ENCODE results near the gene LHX3.

LHX3 gene

DNA sequence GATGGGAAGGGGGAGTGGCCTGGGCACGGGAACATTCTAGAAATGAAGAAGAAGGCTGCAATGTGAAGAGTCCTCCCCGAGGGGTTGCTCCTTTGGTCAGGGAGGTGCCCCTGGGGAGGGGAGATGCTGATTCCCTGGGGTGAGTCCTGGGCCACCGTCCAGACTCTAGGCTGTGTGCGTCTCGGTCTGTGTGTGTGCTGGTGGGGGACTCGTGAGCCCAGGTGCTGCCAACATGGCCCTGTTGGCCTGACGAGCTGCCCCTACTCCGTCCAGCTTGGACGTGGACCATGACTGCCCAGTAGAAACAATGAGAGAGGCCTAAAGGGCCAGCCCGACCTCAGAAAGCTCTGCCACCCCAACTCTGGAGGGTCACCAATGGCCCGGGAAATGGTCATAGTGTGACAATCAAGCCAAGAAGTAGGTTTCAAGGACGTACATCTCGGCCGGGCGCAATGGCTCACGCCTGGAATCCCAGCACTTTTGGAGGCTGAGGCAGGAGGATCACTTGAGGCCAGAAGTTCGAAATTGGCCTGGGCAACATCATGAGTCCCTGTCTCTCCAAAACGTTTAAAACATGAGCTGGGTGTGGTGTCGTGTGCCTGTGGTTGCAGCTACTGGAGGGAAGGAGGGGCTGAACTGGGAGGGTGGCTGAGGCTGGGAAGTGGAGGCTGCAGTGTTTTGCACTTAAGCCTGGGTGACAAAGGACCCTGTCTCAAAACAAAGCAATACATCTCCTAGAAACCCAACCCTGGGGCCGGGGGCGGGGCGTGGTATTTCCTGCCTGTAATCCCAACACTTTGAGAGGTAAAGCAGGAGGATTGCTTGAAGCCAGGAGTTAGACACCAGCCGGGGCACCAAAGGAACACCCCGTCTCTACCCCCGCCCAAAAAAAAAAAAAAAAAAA, 17.0 kb downstream of the LHX3 start:
- no peaks in the 10 kb centered on the region for H3K79me2 ChIP-seq (ENCODE audit: low read length)
- H3K4me3 ChIP-seq (ENCODE audit: low read length), result no peak overlapping the region
- H3K9me2 ChIP-seq (replicated peaks; ENCODE audit: insufficient read depth, low read length), result no peaks in the 10 kb centered on the region
- H4K20me1 ChIP-seq (ENCODE audit: insufficient read depth, low read length), result no peaks in the 10 kb centered on the region; the same call in 1 of the 2 replicates
- H3K4me2 ChIP-seq (ENCODE audit: low read depth, low read length), result no peak overlapping the region
- no peaks in the 10 kb centered on the region for H3K4me1 ChIP-seq (ENCODE audit: low read length)
- no peaks in the 10 kb centered on the region for H3F3A ChIP-seq (ENCODE audit: insufficient read depth, low read length)
- TF ChIP-seq EZH2phosphoT487 (IDR thresholded peaks at IDR 0.05; ENCODE audit: low read length), result no peak
- TF ChIP-seq EZH2 (optimal IDR thresholded peaks at IDR 0.05; ENCODE audit: low read depth, low read length), result no peak
- TF ChIP-seq, protein P1, sequence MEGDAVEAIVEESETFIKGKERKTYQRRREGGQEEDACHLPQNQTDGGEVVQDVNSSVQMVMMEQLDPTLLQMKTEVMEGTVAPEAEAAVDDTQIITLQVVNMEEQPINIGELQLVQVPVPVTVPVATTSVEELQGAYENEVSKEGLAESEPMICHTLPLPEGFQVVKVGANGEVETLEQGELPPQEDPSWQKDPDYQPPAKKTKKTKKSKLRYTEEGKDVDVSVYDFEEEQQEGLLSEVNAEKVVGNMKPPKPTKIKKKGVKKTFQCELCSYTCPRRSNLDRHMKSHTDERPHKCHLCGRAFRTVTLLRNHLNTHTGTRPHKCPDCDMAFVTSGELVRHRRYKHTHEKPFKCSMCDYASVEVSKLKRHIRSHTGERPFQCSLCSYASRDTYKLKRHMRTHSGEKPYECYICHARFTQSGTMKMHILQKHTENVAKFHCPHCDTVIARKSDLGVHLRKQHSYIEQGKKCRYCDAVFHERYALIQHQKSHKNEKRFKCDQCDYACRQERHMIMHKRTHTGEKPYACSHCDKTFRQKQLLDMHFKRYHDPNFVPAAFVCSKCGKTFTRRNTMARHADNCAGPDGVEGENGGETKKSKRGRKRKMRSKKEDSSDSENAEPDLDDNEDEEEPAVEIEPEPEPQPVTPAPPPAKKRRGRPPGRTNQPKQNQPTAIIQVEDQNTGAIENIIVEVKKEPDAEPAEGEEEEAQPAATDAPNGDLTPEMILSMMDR (IDR thresholded peaks at IDR 0.05; ENCODE audit: low read length), result no peak
- no peak overlapping the region for H3K27ac ChIP-seq (ENCODE audit: low read length)
- H3K36me3 ChIP-seq (replicated peaks; ENCODE audit: insufficient read depth, low read length), result no peaks in the 10 kb centered on the region
- H3K9ac ChIP-seq (ENCODE audit: low read length), result no peak overlapping the region
- no peak for DNase-seq
- H3K9me3 ChIP-seq (replicated peaks; ENCODE audit: insufficient read depth, low read length), result no peaks in the 10 kb centered on the region
- no peak overlapping the region for H2AFZ ChIP-seq (ENCODE audit: low read length)
- H3K27me3 ChIP-seq (replicated peaks; ENCODE audit: insufficient read depth, low read length), result peaks cover 95% of the 10 kb centered on the region

DNA sequence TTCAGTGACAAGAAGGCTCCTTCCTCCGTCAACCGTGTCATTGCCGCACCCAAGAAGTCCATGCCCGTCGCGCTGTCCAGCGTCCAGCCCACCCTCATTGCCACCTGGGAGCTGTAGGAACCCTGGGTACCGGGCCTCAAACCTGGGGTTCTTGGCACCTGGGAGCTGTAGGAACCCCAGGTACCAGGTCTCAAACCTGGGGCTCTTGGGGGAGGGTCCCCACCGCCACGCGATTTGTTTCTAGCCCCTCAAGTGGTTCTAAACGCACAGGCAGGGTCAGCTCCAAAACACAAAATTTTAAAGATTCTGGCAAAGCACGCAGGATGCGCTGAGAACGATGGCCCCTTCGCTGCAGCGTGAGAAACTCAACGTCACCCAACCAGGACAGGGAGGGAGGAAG, 17.7 kb downstream of the LHX3 start:
- no peaks in the 10 kb centered on the region for H3K79me2 ChIP-seq (ENCODE audit: low read length)
- no peaks in the 10 kb centered on the region for H3K9me3 ChIP-seq (replicated peaks; ENCODE audit: insufficient read depth, low read length)
- no peaks in the 10 kb centered on the region for H3K4me1 ChIP-seq (ENCODE audit: low read length)
- H2AFZ ChIP-seq (ENCODE audit: low read length), result no peak overlapping the region
- no peak for DNase-seq
- H3F3A ChIP-seq (ENCODE audit: insufficient read depth, low read length), result no peaks in the 10 kb centered on the region
- peaks cover 95% of the 10 kb centered on the region for H3K27me3 ChIP-seq (replicated peaks; ENCODE audit: insufficient read depth, low read length)
- no peaks in the 10 kb centered on the region; the same call in 1 of the 2 replicates for H4K20me1 ChIP-seq (ENCODE audit: insufficient read depth, low read length)
- no peak overlapping the region for H3K4me2 ChIP-seq (ENCODE audit: low read depth, low read length)
- H3K4me3 ChIP-seq (ENCODE audit: low read length), result no peak overlapping the region
- no peaks in the 10 kb centered on the region for H3K36me3 ChIP-seq (replicated peaks; ENCODE audit: insufficient read depth, low read length)
- H3K9me2 ChIP-seq (replicated peaks; ENCODE audit: insufficient read depth, low read length), result no peaks in the 10 kb centered on the region
- no peak overlapping the region for H3K27ac ChIP-seq (ENCODE audit: low read length)
- TF ChIP-seq EZH2 (optimal IDR thresholded peaks at IDR 0.05; ENCODE audit: low read depth, low read length) (no peak), EZH2phosphoT487 (IDR thresholded peaks at IDR 0.05; ENCODE audit: low read length) (no peak)
- TF ChIP-seq, protein P1 (IDR thresholded peaks at IDR 0.05; ENCODE audit: low read length), result no peak
- no peak overlapping the region for H3K9ac ChIP-seq (ENCODE audit: low read length)

DNA sequence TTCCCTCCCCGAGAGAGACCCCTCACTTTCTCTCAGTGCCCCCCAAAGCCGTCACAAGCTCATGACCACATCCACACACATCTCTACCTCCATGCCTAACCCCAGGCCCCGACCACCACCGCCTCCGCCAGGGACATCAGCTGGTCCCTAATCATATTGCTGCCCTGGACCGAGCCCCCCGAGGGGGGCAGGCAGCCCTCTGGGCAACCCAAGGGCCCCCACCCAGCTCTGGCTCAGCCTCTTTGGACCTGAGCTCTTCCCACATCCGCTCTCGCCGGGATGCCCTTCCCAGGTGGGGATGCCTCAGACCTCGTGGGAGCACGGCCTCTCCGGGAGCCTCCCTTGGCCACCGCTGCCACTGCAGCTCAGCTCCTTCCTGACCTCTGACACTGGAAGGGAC, 18.5 kb downstream of the LHX3 start:
- no peak for DNase-seq
- TF ChIP-seq, protein P1 (IDR thresholded peaks at IDR 0.05; ENCODE audit: low read length), result no peak
- TF ChIP-seq EZH2 (optimal IDR thresholded peaks at IDR 0.05; ENCODE audit: low read depth, low read length), result no peak
- TF ChIP-seq EZH2phosphoT487 (IDR thresholded peaks at IDR 0.05; ENCODE audit: low read length), result no peak
- Histone ChIP-seq H3K9me2 (replicated peaks; ENCODE audit: insufficient read depth, low read length) (no peaks in the 10 kb centered on the region), H2AFZ (ENCODE audit: low read length) (no peak overlapping the region), H3K4me3 (ENCODE audit: low read length) (no peak overlapping the region), H3K4me2 (ENCODE audit: low read depth, low read length) (no peak overlapping the region), H3K79me2 (ENCODE audit: low read length) (no peaks in the 10 kb centered on the region), H3K9me3 (replicated peaks; ENCODE audit: insufficient read depth, low read length) (no peaks in the 10 kb centered on the region), H4K20me1 (ENCODE audit: insufficient read depth, low read length) (no peaks in the 10 kb centered on the region; the same call in 1 of the 2 replicates), H3K27me3 (replicated peaks; ENCODE audit: insufficient read depth, low read length) (peaks cover 91% of the 10 kb centered on the region), H3K4me1 (ENCODE audit: low read length) (no peaks in the 10 kb centered on the region), H3K36me3 (replicated peaks; ENCODE audit: insufficient read depth, low read length) (no peaks in the 10 kb centered on the region), H3F3A (ENCODE audit: insufficient read depth, low read length) (no peaks in the 10 kb centered on the region), H3K27ac (ENCODE audit: low read length) (no peak overlapping the region), H3K9ac (ENCODE audit: low read length) (no peak overlapping the region)
